SKM-1 treated with dmso at 0.1 percent for 144 hours (cell line): ENCODE data around the gene C4BPB.
"Not testable (repeated sequence)": the region's sequence is repeated elsewhere in the genome, so short reads cannot be mapped to it uniquely, and the experiment has no call there.

Source experiments
- DNase-seq: peaks from one replicate; lab custom pipeline; 2025; ENCODE audit not compliant: unreplicated experiment; lab: John Stamatoyannopoulos, UW

Gene C4BPB, protein sequence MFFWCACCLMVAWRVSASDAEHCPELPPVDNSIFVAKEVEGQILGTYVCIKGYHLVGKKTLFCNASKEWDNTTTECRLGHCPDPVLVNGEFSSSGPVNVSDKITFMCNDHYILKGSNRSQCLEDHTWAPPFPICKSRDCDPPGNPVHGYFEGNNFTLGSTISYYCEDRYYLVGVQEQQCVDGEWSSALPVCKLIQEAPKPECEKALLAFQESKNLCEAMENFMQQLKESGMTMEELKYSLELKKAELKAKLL

DNA sequence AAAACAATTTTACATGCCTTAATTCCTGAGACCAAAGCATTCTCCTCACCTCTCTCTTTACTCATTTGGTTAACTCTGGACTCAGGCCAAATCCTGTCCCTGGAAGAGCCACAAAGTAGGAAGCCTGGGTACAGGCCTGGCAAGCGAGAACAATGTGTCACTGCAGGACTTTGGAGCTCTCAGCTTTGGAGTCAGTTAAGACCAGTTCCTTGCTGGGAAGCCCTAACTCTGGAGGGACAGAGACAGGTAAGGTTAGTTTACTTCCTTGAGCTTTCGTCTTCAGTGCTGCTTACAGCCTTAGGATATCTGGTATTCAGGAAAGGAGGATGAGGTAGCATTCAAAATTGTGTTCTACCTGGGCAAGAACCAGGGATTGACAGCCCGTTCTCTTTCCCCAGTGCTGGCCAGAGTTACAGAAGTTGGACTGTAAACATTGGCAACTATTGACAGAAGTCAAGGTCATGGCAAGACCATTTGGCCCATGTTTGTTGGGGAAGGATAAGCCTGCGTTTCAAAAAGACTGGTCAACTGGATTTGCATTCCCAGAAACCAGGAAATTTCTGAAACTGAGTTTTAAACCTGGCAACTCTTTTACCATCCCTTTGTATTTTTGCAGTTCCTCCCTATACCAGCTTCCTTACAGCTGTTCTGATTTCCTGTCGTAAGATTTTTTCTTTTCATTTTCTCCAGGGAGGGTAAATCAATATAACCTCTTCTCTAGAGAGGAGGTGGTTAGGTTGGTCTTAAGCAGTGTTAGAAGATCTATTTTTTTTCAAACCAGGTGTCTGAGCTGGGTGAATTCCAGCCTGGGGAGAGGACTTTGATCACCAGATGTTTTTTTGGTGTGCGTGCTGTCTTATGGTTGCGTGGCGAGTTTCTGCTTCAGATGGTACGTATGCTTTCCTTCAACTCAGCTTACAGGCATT, at the start of gene C4BPB:
C4BPB (plus strand) TSS at position 160 of the 926 bp plus-strand sequence; CDS start at position 832, 672 bp downstream.
- no peak for DNase-seq

DNA sequence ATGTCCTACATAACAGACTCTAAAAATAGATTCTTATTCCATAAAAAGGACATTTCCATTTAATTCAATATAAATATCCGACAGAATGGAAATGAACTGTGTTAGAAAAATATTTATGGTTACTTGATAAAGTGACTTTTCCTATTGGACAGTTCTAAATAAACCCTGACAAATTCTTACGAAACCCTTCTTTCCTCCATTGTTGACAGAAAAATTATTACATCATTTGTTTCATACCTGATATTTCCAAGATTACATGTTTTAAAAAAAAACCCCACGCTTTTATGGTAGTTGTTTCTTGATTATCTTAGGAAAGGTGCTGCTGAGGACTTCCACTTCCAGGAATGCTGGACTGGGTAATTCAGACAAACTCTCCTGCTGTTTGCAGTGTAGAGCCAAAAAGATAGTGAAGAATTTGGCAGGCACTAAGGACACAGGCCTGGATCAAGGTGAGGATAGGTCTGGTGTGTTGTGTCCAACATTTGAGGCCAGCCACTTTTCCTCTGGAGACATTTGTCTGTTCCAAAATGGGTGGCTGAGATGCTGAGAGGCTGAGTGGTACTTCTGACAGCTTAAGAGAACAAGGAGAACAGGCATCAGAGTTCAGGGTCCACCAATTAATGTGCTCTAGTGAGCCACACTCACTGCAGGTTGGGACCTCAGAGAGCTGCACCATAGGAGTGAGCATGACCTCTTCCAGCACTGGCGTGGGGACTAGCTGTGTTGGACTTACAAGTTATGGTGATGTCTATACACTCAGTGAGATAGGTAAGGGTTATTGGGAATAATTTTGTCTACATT, 49.1 kb upstream of the C4BPB start:
- DNase-seq, result no peak

DNA sequence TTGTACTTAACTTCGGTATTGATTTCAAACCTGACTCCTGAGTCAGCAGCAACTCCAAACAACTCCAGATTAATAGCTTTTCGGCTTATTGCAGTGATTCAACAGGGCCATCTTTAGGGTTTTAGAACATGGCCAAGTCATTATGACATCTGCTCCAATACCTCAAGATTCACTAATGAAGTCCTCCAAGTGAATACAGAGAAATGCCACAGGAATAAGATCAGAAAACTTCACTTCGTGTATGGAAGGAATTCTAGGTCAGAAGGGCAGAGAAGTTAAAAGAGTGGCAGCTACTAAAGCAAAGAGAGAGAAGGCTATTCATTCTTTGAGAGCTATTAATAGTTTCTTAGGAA, 48.5 kb upstream of the C4BPB start:
- no peak for DNase-seq

DNA sequence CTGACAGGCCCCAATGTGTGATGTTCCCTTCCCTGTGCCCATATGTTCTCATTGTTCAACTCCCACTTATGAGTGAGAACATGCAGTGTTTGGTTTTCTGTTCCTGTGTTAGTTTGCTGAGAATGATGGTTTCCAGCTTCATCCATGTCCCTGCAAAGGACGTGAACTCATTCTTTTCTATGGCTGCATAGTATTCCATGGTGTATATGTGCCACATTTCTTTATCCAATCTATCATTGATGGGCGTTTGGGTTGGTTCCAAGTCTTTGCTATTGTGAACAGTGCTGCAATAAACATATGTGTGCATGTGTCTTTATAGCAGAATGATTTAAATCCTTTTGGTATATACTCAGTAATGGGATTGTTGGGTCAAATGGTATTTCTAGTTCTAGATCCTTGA, 47.3 kb upstream of the C4BPB start:
- not testable (repeated sequence) for DNase-seq

DNA sequence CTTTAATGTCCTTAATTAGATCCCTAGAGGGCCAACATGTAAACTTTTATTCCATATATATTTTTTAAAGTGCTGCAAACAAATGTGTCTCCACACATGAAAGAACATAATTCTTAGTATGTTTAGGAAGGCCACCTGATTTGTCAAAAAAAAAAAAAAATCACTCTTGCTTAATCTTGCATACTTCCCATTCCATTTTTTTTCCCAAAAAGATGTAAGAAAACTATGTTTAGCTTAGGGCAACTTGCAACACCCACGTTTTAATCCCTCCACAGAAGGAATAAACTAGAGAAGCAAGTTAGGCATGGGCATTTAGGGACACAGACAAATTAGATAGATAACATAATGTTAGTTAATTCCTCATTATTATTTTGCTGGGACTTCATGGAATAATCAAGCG, 43.2 kb upstream of the C4BPB start:
- DNase-seq, result no peak

DNA sequence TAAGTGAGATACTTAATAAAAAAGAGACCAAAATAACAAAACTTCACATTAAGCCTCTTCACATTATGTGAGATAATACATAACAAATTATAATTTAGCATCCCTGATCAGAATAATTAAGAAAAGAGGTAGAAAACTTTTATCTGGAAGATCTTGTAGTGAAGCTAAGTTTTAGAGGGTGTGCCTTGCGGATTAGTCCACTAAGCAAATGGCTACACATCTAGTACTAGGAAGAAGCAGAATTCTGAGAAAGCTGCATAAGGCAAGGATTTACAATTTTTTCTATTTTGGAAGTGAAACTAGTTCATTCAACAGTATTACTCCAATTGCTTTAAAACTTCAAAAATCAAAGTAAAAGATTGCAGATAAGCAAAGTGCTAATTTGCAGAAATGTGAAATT, 41.2 kb upstream of the C4BPB start:
- DNase-seq, result no peak

DNA sequence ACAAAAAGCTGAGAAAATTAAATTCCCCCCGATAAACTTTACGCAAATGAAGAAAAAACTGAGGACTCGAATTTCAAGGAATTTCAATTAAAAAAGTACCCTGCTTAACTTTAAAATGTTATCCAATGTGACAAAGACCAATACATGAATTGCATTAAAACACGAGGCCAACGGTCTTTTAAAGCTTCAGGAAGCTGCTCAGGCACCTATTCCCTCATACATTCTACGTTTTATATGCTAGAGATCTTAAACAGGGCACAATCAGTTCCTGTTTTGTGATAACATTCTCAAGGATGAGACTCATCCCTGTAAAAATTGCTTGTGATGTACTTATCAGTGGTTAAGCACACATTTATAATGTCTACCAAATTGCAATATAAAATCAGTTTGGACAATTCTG, 40.6 kb upstream of the C4BPB start:
- no peak for DNase-seq

DNA sequence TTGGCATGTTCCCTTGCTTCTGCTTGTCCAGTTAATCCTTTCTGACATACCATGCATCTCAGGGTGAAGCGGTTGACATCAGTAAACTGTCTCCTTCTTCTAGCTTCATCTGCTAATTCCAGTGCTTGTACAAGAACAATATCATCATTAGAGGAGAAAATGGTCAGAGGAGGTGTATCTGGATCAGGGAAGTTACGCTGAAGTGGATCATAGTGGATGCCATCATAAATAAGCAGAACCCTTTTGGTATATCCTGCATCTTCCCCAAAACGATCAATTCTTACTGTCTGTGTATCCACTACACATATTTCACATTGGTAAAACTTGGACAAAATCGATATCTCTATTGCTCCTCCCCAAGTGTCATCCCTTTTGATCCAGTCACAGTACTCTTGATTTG, 39.6 kb upstream of the C4BPB start:
- DNase-seq, result no peak

DNA sequence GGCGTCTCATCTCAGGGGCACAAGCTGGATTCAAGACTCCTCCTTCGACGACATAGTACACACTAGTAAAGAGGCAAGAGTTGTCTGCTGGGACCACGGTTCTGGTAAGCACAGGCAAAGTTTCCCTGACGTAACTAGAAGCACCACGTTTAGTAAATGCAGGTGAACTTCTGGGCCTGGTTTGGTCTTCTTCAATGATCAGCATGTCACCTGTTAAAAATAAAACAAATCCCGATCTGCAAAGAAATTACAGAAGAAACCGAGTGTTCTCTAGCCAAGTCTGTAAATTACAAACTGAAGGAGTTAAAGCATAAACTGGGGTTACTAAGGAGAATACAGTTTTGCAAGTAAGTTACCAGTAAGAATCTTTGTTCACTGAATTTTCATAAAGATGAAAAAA, 39.1 kb upstream of the C4BPB start:
- no peak for DNase-seq

DNA sequence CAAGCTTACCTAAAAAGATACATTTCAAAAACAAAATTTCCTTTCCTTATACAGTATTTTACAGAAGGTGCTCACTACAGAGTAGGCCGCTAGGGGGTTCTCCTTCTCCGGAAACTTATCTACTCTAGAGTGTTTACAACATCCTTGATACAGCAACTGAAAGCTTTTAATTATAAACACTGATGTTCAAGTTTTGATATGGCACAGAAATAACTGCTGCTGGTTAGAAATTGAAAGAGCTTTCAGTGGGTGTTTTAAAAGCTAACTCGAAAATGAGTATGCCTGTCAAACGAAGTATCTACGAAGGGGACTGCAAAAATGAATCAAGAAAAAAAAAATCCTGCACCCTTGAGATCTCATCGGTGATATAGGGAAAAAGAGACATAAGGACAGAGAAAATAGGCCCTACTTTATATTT, 38.7 kb upstream of the C4BPB start:
- DNase-seq, result peak; percentile 84

DNA sequence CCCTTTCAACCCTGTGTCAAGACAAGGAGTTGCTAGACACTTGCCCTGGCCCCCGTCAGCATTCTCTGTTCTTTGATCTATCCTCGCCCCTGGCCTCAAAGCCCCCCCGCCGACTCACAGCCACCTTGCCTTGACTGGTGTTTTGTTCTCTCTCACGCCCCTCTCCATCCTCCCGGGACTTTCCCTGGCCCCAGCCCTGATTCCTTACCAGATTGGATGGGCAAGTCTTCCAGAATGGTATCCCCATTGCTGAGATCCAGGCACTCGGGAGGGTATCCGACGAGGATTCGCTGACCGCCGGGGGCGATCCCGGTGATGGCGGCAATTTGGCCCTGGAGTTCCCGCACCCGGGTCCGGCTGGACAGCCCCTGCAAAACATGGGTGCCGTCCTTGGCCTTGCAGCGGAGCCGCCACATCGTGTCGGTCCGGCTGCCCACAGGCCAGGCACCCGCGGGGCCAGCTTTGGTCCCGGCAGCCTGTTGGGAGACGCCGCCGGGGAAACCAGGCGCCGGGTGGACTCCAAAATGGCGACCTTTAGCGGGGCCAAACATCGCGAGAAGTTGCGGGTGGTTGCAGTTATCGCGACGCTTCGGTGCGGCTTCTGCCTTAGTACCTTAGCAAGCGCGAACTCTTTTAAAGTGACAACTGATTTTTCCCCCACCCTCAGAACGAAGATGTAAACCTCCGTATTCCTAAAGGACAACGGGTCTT, 38.0 kb upstream of the C4BPB start:
- peak; percentile 89 for DNase-seq

DNA sequence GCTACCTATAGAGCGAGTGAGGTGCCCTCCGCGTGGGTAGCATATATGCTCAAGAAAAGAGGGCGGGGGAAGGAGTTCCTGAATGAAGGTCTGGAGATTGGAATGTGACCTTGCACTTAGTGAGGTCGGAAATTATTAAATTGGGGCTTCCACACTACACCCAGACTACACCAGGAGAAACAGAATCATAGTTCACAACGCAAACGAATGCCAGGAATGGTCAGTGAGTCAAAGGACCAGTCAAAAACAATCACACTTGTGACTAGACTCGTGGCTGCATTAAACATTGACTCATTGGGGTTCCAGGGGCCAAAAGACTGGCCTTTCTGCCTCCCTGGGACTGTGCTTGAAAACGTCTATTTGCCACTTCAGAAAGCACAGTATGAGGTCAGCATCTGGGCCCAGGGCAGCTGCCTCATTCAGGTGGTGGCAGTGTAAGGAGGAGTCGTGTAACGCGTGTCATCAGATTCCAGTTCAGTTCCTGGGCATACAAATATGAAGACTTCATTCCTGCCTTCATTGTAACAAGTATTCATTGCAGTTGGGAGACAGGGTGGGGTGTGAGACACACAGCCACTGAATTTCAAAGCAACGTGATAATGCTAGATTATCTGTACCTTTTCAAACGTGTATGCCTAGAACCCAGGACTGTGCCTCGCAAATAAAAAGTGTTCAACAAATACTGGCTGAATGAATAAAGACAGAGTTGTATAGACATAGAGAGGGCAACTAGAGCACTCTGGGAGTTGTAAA, 37.3 kb upstream of the C4BPB start, which contains the start of gene YOD1:
YOD1 (minus strand) TSS at position 18 of the 753 bp plus-strand sequence. CDS start 178 bp downstream, outside the sequence.
- DNase-seq, result no peak

DNA sequence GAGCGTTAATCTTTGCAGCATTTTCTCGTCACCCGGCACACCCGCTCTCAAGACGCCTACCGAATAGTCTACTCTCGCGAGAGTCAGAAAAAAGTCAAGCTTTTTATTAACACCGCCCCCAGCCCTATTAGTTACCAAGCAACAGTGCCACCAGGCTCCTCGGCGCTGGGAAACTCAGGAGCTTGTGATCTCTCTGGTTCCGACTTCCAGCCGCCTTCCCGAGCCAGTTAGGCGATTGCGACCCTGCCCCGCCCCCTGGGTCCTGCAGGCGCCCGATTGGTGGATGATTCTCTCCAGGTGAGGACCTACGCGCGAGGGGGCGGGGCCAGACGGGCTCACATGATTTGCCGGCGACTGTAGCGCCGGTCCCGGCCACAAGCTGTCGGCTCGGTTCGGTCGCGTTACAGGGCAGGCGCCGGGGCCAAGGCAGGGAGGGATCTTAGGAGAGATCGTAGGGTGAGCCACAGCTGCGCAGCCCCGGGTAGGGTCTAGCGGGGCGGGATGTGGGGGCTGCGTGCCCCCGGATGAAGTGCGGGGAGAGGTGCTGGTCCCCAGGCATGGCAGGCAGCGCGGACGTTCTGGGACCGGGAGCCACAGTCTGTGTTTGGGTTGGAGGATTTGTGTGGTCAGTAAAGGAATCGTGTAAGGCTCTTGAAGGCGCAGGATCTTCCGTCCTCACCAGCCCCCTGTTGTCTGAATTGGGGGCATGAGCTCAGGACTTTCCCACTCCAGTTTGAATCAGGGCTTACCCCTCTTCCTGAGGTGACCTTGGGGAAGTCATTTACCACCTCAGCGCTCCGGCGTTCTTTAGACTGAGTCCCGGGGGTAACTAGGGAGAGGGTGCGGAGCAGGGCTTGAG, 35.5 kb upstream of the C4BPB start, which contains the start of gene PFKFB2:
PFKFB2 (plus strand) TSS at position 365 of the 859 bp plus-strand sequence. CDS start 1,443 bp downstream, outside the sequence.
- peak; percentile 99 for DNase-seq

DNA sequence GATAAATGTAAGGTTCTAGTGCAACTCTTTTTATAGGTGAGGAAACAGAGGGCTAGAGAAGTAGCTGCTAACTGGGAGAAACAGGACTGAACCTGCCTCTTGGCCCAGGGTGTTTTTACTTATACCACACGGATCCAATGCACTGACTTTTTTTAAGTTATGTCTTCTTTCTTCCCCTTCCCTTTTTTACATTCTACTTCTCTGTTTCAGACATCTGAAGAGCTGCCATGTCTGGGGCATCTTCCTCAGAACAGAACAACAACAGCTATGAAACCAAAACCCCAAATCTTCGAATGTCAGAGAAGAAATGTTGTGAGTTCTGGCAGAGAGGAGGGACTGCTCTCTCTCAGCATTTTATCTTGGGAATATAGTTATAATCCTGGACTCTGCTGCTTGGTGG, 34.2 kb upstream of the C4BPB start:
- peak; percentile 47 for DNase-seq

DNA sequence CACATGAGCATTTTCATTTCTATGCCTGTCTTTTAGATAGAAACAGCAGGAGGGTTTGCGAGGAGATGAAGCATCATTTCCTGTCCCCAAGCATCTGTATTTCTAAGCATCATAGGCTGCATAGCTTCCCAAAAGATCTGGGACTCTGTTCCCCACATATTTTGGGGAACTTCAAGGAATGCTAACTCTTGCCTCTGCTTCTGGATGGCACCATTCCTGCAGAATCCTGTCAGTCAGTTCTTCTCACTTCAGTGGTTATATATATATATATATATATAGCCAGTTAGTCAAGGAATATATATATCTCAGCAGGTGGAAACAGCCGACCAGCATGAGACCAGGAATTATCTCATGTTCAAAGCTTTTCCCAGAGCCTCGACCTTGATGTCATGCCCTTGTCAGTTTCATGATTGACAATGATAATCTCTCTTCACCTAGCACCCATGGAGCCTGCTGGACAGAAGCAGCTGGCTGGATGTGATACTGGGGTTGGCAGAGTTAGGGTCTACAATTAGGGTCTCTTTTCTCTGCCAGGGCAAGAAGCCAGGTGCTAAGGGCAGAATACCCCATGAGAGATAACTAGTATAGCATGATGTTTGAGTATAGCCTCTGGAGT, 33.2 kb upstream of the C4BPB start:
- no peak for DNase-seq

DNA sequence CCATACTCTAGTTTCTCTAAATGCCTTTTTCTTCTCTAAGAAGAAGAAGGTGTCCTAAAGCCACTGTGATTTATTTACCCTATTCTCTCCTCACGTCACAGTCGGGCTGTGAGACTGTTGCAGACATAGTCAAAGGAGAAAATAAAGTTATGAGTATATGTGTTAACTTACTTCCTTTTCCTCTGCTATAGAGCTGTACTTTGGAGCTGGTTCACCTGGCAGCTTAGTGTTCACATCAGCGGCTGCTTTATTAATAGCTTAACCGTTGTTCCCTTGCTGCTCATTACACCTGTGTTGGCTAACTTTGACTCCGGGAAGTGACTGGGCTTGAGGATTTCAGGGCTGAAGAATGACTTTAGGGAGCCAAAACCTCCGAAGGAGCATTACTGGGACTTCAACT, 32.0 kb upstream of the C4BPB start:
- no peak for DNase-seq

DNA sequence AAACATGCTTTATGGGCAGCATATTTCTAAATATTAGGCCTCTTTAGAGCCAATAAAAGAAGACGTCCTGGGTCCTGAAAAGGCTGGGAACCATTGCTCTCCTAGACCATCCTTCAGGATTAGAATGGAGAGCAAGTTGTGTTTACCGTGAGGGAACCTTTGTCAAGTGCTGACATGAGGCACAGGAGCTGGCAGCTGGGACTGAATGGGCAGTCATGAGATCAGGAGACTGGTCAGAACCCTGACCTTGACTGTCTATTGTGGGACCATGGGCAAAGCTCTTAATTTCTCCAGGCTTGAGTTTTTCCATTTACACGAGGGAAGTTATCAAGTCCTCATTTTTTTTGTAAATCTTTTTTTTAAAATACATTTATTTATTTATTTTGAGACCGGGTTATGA, 30.4 kb upstream of the C4BPB start:
- no peak for DNase-seq
